ENCODE results near the gene ZFYVE28. TPM values are rescaled to one million over a fixed set of nuclear protein-coding genes. Genes with fewer than 3 reads are reported as not detected.

The ZFYVE28 gene
- total RNA-seq, 6 experiments from 2014 or later: 2.5 to 9.6 (median 4.8) TPM

DNA sequence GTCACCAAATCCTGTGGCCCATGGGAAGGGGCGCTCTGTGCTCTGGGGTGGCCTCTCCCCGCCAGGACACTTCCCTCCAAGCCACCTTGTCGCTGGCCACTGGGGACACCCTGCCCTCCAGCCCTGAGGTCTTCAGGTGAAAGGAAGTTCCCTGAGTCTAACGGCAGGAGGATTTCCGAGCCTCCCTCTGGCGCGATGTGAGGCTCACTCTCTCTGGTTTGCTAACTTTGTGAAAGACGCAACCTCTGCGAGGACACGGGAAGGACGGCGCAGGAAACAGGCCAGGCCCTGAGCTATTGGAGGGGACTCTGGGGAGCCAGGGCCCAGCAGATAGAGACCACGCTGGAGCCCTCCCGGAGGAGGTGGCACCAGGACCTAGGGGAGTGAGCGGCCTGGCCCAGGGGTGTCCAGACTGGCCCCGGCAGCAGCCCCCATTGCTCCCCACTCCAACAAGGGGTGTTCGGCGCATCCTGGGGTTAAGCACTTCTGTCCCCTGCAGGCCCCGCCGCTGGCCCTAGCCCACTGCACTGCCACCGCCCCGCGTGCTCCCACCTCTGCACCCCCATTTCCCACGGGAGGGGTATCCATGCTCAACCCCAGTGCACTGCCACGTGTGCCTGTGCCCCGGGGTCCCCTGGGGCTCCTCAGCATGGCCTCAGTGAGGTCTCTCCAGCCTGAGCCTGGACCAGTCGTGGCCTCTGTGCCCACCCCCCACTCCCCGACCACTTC lies 84.4 kb downstream of the ZFYVE28 start:
- DNase-seq (no peak), ATAC-seq (no peak)
- no peaks in the 10 kb centered on the region for H3K36me3 ChIP-seq
- intact Hi-C loops (cut with DNase I): no loop called here
- TF ChIP-seq POLR2A (IDR thresholded peaks at IDR 0.05): no peak
- TF ChIP-seq, protein P1, sequence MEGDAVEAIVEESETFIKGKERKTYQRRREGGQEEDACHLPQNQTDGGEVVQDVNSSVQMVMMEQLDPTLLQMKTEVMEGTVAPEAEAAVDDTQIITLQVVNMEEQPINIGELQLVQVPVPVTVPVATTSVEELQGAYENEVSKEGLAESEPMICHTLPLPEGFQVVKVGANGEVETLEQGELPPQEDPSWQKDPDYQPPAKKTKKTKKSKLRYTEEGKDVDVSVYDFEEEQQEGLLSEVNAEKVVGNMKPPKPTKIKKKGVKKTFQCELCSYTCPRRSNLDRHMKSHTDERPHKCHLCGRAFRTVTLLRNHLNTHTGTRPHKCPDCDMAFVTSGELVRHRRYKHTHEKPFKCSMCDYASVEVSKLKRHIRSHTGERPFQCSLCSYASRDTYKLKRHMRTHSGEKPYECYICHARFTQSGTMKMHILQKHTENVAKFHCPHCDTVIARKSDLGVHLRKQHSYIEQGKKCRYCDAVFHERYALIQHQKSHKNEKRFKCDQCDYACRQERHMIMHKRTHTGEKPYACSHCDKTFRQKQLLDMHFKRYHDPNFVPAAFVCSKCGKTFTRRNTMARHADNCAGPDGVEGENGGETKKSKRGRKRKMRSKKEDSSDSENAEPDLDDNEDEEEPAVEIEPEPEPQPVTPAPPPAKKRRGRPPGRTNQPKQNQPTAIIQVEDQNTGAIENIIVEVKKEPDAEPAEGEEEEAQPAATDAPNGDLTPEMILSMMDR (IDR thresholded peaks at IDR 0.05): no peak
- H3K4me3 ChIP-seq: no peak overlapping the region
- H3K4me1 ChIP-seq: peaks cover 0 to 7% (median 0%) of the 10 kb centered on the region in 4 donors
- H3K27ac ChIP-seq: no peak overlapping the region
- WGBS (ENCODE audit: insufficient coverage, low coverage, low lambda C conversion rate, missing lambda C conversion rate): 87% methylated on average over 3 of the region's 28 CpGs
- H3K27me3 ChIP-seq: no peaks in the 10 kb centered on the region
- H3K9me3 ChIP-seq: no peaks in the 10 kb centered on the region

- no peaks in the 10 kb centered on the region for H3K9me3 ChIP-seq
- ATAC-seq (peak; percentile 73 to 94 (median 78)), DNase-seq (peak in 2 of 3 donors; percentile 66 to 73)
- H3K4me3 ChIP-seq: no peak overlapping the region
- no peak overlapping the region for H3K27ac ChIP-seq
- intact Hi-C loops (cut with DNase I): no loop called here
- H3K4me1 ChIP-seq: peaks cover 0 to 7% (median 0%) of the 10 kb centered on the region in 4 donors
- TF ChIP-seq POLR2A (IDR thresholded peaks at IDR 0.05): no peak
- TF ChIP-seq, protein P1 (IDR thresholded peaks at IDR 0.05): no peak
- H3K27me3 ChIP-seq: no peaks in the 10 kb centered on the region
- H3K36me3 ChIP-seq: peaks cover 0 to 2% (median 0%) of the 10 kb centered on the region in 4 donors
- WGBS (ENCODE audit: insufficient coverage, low coverage, low lambda C conversion rate, missing lambda C conversion rate): 46% methylated on average over 10 of the region's 18 CpGs
These were observed 85.0 kb downstream of the ZFYVE28 start for GRCh38 chr4:2333356-2333841.

DNA sequence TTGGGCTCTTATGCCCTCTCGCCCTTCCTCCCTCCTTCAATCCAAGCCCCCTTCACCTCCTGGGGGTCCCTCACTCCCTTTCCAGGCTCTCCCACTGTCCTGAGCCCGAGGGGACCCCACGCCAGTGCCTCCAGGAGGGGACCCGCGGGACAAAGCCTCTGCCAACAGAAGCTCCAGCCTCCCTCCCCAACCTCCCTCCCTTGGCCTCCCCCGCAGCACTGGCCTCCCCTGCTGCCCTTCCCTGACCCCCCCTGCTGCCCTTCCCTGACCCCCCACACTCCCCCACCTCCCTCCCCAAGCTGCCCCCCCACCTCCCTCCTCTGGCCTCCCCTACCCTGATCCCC lies 85.5 kb downstream of the ZFYVE28 start:
- no peak overlapping the region for H3K27ac ChIP-seq
- intact Hi-C loops (cut with DNase I): no loop called here

DNA sequence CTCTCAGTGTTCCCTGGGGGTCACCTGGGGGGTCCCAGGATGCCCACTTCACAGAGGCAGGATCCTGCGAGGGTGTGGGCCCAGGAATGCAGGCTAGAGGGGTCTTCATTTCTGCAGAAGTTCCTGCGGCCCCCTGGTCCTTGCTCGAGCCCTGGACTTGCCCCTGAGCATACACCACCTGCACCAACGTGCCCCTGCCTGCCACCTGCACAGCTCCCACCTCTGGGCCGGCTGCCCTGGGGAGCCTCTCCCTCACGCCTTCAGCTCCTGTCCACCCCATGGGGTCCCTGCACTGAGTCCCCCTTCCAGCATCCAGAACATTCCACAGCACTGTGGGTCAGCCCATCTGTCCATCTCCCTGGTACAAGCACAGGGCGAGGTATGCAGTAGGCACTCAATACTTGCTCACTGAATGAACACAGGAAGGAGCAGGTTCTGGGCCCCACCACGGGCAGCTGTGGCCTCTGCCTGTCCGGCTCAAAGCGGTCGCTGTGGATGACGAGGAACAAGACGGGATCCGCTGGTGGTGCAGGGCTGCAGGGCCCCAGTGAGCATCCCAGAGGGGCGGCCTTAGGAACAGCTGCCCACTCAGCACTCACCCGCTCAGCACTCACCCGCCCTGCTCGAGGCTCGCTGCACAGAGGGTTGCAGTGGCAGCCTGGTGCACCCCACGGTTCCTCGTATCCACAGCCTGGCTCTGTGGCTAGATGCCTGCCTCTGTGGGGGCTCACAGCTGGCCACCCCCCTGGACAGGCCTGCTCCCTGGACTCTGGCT lies 86.1 kb downstream of the ZFYVE28 start:
- Histone ChIP-seq H3K4me3 (no peak overlapping the region), H3K4me1 (peaks cover 0 to 7% (median 0%) of the 10 kb centered on the region in 4 donors), H3K27ac (no peak overlapping the region), H3K36me3 (peaks cover 0 to 4% (median 0%) of the 10 kb centered on the region in 4 donors), H3K27me3 (no peaks in the 10 kb centered on the region), H3K9me3 (peaks cover 0 to 7% (median 0%) of the 10 kb centered on the region in 4 donors)
- DNase-seq (no peak), ATAC-seq (no peak)
- intact Hi-C loops (cut with DNase I): no loop called here
- 92% methylated on average over 5 of the region's 21 CpGs for WGBS (ENCODE audit: insufficient coverage, low coverage, low lambda C conversion rate, missing lambda C conversion rate)
- no peak for TF ChIP-seq POLR2A (IDR thresholded peaks at IDR 0.05)
- TF ChIP-seq, protein P1 (IDR thresholded peaks at IDR 0.05): no peak

More for the DNA sequence above, 85.5 kb downstream of the ZFYVE28 start:
- Histone ChIP-seq H3K27me3 (no peaks in the 10 kb centered on the region), H3K4me3 (no peak overlapping the region), H3K9me3 (peaks cover 0 to 3% (median 0%) of the 10 kb centered on the region in 4 donors), H3K36me3 (peaks cover 0 to 4% (median 0%) of the 10 kb centered on the region in 4 donors), H3K4me1 (peaks cover 0 to 7% (median 0%) of the 10 kb centered on the region in 4 donors)
- 83% methylated on average over 1 of the region's 6 CpGs for WGBS (ENCODE audit: insufficient coverage, low coverage, low lambda C conversion rate, missing lambda C conversion rate)
- DNase-seq: no peak
- no peak for ATAC-seq
- TF ChIP-seq, protein P1 (IDR thresholded peaks at IDR 0.05): no peak
- TF ChIP-seq POLR2A (IDR thresholded peaks at IDR 0.05): no peak
